AG09309 (cell line): ENCODE data around the gene AMPD3.

ENCODE experiments used
- DNase-seq: peaks from one replicate; pipeline ENCODE4 v3.0.0-alpha.2; 2010; ENCODE audit warnings: low read depth
- H3K4me3 ChIP-seq: 2 replicates; pipeline ENCODE4 v1.5.1; 2011; ENCODE audit warnings: mild to moderate bottlenecking, low read depth, low read length, moderate library complexity; ENCODE audit not compliant: control insufficient read depth
- CTCF ChIP-seq: IDR thresholded peaks from 2 replicates; pipeline ENCODE4 v1.5.1; 2011; ENCODE audit warnings: mild to moderate bottlenecking, low read depth, low read length, inconsistent platforms; ENCODE audit not compliant: insufficient read depth, control insufficient read depth; ENCODE audit errors: missing control alignments

The AMPD3 gene

DNA sequence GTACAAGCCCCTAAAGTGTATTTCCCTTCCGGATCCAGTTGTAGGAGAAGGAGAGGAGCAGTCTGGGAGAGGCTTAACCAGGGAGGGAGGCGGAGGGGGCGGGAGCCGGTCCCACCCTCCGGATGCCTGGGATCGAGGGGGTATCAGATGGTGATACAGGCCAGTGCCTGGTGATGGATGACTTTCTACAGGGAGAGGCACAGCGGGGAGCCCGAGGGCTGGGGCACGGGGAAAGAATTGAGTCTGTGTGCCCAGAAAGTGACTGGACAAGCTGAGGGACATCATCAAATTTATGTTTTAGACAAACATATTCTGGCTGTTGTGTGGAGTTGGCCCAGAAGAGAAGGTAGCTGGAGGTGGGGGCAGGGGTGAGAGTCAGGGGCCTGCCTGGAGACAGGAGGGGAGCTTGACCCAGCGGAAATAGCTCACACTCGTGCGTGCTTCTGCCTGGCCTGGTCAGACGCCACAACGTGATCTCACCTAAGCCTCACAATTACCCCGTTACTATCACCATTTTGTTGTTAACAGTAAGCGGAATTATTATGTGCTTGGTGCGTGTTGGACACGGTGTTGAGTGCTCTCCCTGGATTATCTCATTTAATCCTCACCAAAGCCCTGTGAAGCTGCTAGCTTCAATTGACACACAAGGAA is 42.4 kb downstream of the AMPD3 start:
- TF ChIP-seq CTCF, result no peak
- no peak overlapping the region for H3K4me3 ChIP-seq
- DNase-seq, result no peak

- no peak for DNase-seq
- TF ChIP-seq CTCF, result no peak
- H3K4me3 ChIP-seq, result no peak overlapping the region
These were observed 42.9 kb downstream of the AMPD3 start for GRCh38 chr11:10498022-10498400.

- DNase-seq, result no peak
- no peak overlapping the region for H3K4me3 ChIP-seq
- TF ChIP-seq CTCF, result no peak
These were observed 43.6 kb downstream of the AMPD3 start for GRCh38 chr11:10498426-10499250.

DNA sequence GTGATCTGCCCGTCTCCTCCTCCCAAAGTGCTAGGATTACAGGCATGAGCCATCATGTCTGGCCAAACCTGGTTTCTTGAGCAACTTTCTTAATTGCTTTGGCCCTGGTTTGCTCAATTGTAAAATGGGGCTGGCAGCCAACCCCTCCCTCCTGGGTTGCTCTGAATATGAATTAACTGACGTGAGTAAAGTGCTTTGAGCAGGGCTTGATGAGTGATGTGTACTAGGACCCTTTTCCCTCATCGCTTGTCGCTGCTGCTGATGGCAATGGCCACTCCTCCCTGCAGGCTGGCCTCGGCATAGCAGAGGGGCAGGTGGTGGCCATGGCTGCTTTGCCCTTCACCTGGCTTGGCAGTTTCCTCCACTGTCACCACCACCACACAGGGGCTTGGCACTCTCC is 44.4 kb downstream of the AMPD3 start:
- DNase-seq, result no peak
- TF ChIP-seq CTCF, result no peak
- H3K4me3 ChIP-seq, result no peak overlapping the region

DNA sequence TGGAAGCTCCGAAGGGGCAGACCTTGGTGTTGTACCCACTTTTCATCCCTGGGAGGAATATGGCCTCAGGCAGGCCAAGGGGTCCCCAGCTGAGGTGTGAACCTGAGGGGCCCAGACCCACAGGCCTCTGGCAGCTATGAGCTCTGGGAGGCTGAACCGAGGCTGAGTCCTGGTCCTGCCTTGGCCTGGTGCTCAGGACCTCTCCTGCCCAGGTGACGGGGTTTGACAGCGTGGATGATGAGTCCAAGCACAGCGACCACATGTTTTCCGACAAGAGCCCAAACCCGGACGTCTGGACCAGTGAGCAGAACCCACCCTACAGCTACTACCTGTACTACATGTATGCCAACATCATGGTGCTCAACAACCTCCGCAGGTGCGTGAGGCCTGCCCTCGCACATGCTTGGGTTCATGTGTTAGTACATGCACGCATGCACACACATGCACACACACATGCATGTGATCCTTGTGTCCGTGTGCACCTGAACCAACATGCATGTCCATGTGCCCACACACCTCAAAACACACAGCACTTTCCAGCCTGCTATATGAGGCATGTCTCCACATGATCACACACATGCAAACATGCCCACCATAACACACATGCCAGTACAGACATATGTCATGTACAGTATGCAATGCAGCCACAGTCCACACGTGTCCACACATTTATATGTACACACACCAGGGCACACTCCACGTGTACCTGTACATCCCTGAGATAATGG is 45.0 kb downstream of the AMPD3 start:
- DNase-seq, result no peak
- TF ChIP-seq CTCF, result no peak
- no peak overlapping the region for H3K4me3 ChIP-seq

- no peak for TF ChIP-seq CTCF
- no peak for DNase-seq
These were observed 46.0 kb downstream of the AMPD3 start for GRCh38 chr11:10500757-10501684.

More at GRCh38 chr11:10500757-10501684, 46.0 kb downstream of the AMPD3 start:
- H3K4me3 ChIP-seq, result no peak overlapping the region
